IPS-NIHi7 (cell line): ENCODE results near the gene COX18.

ENCODE experiments used
- DNase-seq: peaks from one replicate; pipeline ENCODE4 v3.0.0; 2012; ENCODE audit warnings: mixed read lengths; ENCODE audit errors: extremely low spot score

Gene COX18

DNA sequence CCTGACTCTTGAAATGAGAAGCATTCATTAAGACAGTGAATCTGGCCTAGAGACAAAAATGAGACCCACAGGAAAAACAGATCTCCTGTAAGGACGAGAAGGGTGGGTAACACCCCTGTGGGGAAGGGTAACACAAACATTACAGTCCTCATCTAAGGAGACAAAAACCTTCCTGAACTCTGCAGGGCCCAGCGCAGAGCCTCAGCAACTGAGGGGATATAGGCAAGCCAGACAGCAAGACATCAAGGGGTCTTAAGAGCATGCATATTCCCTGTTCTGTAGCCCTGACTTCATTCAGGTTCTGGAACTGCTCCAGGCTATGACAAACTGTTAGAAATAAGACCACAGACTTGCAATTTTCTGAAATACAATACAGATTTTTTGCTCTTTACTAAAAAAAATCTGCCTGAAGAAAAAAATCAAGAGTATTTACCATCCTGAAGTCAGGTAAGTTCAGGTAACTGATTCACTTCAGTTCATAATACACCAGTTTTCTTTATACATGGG, 15.5 kb downstream of the COX18 start:
- DNase-seq: peak; percentile 15

- no peak for DNase-seq
Observed at GRCh38 chr4:73053076-73053475, 16.4 kb downstream of the COX18 start.

GRCh38 chr4:73051625-73052024, 17.9 kb downstream of the COX18 start:
- peak; percentile 10 for DNase-seq

- no peak for DNase-seq
Observed at GRCh38 chr4:73045879-73046278, 23.6 kb downstream of the COX18 start.

GRCh38 chr4:73037057-73037456, 32.5 kb downstream of the COX18 start:
- DNase-seq: no peak

DNA sequence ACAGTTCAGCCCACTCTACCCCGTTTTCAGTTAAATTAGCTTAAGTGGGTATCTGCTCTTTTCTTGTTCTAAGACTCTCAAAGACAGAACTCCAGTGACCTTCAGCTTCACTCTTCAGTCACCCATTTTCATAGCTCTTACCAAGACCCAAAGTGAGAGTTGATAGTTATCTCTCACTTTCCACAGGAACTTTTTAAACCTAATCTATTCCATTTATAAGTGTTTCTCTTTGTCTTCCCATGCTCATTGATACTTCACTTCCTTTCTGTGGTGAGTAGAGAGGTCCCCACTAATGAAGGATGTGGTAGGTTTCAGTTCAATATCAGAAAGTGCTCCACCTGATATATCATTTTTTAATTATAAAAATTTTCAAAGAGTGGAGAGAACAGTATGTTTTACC, 33.4 kb downstream of the COX18 start:
- DNase-seq: no peak

DNA sequence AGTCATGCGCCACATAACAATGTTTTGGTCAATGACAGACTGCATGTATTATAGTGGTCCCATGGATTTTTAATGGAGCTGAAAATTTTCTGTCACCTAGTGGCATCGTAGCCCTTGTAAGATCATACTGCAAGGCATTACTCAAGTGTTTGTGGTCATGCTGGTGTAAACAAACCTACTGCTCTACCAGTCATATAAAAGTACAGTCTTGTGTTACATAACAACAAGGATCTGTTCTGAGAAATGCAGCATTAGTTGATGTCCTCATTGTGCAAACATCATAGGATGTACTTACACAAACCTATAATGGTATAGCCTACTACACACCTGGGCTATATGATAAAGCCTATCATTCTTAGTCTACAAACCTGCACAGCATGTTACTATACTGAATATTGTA, 34.6 kb downstream of the COX18 start:
- DNase-seq: no peak

DNA sequence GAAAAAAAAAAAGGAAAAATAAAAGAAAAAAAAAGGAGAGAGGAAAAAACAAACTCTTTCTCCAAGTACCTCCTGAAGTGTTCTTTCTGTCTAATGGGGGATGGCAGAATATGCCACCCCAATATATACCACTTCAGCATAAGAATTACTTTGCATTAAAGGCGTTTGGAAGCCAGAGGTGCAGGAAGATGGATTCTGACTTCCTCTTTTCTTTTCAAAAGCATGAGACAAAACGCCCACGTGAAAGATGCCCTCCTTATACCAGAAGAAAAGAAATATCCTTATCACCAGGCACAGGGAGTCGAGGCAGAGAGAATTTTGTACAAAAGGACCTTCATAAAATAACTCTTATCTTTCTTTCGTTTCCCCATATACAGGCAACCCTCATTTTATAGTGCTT, 40.9 kb downstream of the COX18 start:
- no peak for DNase-seq

- DNase-seq: peak; percentile 65
Observed at GRCh38 chr4:73021634-73022033, 47.9 kb downstream of the COX18 start.

- DNase-seq: peak; percentile 43
Observed at GRCh38 chr4:73019462-73020047, 50.0 kb downstream of the COX18 start.

DNA sequence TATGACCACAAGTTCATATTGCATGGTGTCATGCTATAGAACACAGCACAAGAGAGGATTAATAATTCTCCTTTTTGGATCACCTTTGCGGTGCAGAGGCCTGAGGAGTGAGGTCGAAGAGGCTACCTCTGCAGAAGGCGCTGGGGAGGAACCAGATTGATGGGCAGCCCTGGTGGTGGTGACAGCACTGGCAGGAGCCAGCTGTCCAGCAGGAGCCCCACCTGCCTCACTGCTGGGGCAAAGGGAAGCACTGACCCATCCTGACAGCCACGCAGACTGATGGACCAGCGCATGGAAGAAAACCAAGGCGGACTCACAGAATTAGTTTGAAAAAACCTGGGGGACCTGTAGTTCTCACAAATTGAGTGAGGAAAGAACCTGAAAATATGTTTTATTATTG, 50.9 kb downstream of the COX18 start:
- no peak for DNase-seq

- DNase-seq: no peak
Observed at GRCh38 chr4:73013310-73013709, 56.2 kb downstream of the COX18 start.

- DNase-seq: no peak
Observed at GRCh38 chr4:73012673-73013072, 56.8 kb downstream of the COX18 start.

GRCh38 chr4:73011629-73011985, 57.9 kb downstream of the COX18 start:
- no peak for DNase-seq

DNA sequence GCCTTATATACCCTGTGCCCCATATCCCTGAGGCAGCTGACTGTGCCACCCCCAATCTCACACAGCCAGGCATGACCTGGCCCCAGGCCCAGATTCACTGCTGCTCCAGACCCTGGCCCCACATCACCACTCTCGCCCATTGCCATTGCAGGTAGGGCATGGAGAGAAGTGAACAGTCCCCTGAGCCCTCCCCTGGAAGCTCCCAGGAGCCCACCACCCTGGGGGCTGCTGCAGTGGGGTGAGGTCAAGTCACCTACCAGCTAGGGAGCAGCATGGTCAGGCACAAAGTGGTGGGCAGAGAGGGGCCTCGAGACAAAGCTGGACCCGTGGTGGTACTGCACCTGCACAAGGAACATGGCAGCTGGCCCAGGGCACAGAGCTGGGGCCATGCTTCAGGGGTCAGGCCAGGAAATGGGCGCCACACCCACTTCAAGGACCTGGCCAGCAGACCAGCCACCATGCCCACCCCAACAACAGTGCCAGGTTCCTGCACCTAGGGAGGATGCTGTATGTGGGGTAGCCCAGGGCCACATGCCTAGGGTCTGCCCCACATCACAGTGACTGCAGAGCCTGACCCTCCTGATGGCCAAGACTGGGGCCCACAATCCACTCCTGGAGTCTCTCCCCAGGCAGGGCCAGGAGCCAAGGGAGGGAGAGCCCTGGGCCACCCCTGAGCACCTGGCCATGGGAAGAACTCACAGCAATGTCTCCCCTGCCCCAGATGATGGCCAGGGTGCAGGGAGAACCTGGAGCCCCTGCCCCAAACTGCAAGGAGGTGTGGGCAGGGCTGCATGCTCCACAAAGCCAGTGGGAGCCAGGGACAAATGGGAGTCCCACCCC, 58.5 kb downstream of the COX18 start:
- no peak for DNase-seq

- no peak for DNase-seq
Observed at GRCh38 chr4:73007526-73008100, 61.9 kb downstream of the COX18 start.

DNA sequence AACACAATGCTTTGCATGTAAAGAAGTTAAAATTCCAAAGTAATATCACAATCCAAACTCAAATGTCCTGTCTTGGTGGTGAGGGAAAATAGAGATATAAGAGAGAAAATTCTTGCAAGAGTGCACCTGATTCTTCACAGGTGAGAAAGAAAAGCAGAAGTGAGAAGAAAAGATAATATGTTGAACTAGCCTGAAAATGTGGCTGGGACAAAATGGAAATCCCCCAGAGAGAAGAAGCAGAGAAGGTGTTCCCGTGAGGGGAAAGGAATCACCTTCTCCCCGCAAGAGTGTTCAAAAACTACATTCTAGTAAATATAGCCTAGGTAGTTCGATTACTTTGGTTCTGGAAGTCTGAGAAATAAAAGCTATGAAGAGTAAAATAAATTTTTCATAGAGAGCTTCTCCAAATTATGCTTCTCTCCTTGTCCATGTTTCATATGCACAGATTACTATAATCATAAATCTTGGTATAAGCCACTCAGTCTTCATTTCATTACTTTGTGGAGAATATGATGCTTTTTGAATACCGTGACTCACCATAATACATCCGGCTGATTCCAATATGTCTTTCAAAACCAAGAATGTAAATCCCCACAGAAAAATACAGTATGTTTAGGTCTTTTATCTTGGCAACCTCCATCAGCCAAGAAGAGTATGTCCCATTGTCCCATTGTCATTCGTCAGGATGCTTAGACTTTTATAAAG, 63.1 kb downstream of the COX18 start:
- no peak for DNase-seq

DNA sequence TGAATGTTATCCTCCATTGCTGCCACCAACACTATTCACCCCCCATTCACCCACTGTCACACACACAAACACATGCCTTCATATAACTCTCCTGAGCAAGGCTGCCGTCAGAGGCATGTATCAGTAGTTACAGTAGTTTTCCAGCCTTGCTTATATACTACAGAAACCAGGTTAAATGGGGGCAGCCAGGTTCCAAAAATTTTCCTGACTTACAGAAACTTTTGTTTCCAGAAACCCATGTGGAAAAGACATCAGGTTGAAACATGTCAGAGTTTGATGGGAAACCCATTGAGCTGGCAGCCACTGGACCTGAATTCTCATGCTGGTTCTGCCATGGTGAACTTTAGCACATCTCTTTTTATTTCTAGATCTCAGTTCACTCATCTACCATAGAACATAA, 64.0 kb downstream of the COX18 start:
- no peak for DNase-seq
